Suppressor macrophage treated with lipopolysaccharide for 1 hour (primary cell): ENCODE data around the gene MOSMO.
"Not testable (repeated sequence)": the region's sequence is repeated elsewhere in the genome, so short reads cannot be mapped to it uniquely, and the experiment has no call there.

Experiments
- DNase-seq, 3 donors: peaks; one replicate each; pipeline ENCODE4 v3.0.0-alpha.2; 2020 to 2022

Gene MOSMO

GRCh38 chr16:22007509-22008214, at the start of gene MOSMO:
TSS of gene MOSMO (plus strand) at chr16:22008111. CDS start at chr16:22008302, 191 bp downstream.
- peak; percentile 76 to 93 (median 85) for DNase-seq

- DNase-seq = no peak
Observed at GRCh38 chr16:21959050-21959449, 48.9 kb upstream of the MOSMO start.

- DNase-seq = no peak
Observed at GRCh38 chr16:21962475-21962874, 45.4 kb upstream of the MOSMO start.

- DNase-seq = no peak
Observed at GRCh38 chr16:21963887-21964286, 44.0 kb upstream of the MOSMO start.

GRCh38 chr16:21964353-21964752, 43.6 kb upstream of the MOSMO start:
- DNase-seq = no peak

GRCh38 chr16:21971856-21972255, 36.1 kb upstream of the MOSMO start:
- DNase-seq = no peak

GRCh38 chr16:21973945-21974344, 34.0 kb upstream of the MOSMO start:
- no peak for DNase-seq

- no peak for DNase-seq
Observed at GRCh38 chr16:21980032-21980431, 27.9 kb upstream of the MOSMO start.

GRCh38 chr16:21982108-21982507, 25.8 kb upstream of the MOSMO start:
- no peak for DNase-seq

- DNase-seq = no peak
Observed at GRCh38 chr16:21984062-21984461, 23.8 kb upstream of the MOSMO start.

GRCh38 chr16:21985524-21985923, 22.4 kb upstream of the MOSMO start:
- no peak for DNase-seq

- DNase-seq = no peak
Observed at GRCh38 chr16:21986692-21987246, 21.1 kb upstream of the MOSMO start.

GRCh38 chr16:21987498-21987897, 20.4 kb upstream of the MOSMO start:
- DNase-seq = no peak

- no peak for DNase-seq
Observed at GRCh38 chr16:21989133-21989532, 18.8 kb upstream of the MOSMO start.

GRCh38 chr16:21989751-21990150, 18.2 kb upstream of the MOSMO start:
- DNase-seq = no peak

- no peak for DNase-seq
Observed at GRCh38 chr16:21990381-21990944, 17.4 kb upstream of the MOSMO start.

GRCh38 chr16:21991621-21992020, 16.3 kb upstream of the MOSMO start:
- no peak for DNase-seq

- DNase-seq = no peak
Observed at GRCh38 chr16:21994856-21995465, 12.9 kb upstream of the MOSMO start.

- no peak for DNase-seq
Observed at GRCh38 chr16:21996923-21997696, 10.8 kb upstream of the MOSMO start.

GRCh38 chr16:21997697-21998480, 10.0 kb upstream of the MOSMO start:
- no peak for DNase-seq

- DNase-seq = peak in 1 of 3 donors; percentile 29
Observed at GRCh38 chr16:22001591-22001990, 6.3 kb upstream of the MOSMO start.

- DNase-seq = not testable (repeated sequence)
Observed at GRCh38 chr16:22002047-22002446, 5.9 kb upstream of the MOSMO start.
